ENCODE results near the gene SLC35E2B.

Gene SLC35E2B

GRCh38 chr1:1619917-1620361 lies 72.7 kb downstream of the SLC35E2B start:
- TF ChIP-seq CTCF (conservative IDR thresholded peaks at IDR 0.05; ENCODE audit: low read depth, low read length): peak; percentile 55
- no peak overlapping the region for H3K4me3 ChIP-seq (ENCODE audit: low read depth, low read length)
- no peak for DNase-seq (ENCODE audit: low read depth)

GRCh38 chr1:1618396-1619068 lies 74.1 kb downstream of the SLC35E2B start:
- H3K4me3 ChIP-seq (ENCODE audit: low read depth, low read length): no peak overlapping the region
- DNase-seq (ENCODE audit: low read depth): no peak
- TF ChIP-seq CTCF (conservative IDR thresholded peaks at IDR 0.05; ENCODE audit: low read depth, low read length): no peak

DNA sequence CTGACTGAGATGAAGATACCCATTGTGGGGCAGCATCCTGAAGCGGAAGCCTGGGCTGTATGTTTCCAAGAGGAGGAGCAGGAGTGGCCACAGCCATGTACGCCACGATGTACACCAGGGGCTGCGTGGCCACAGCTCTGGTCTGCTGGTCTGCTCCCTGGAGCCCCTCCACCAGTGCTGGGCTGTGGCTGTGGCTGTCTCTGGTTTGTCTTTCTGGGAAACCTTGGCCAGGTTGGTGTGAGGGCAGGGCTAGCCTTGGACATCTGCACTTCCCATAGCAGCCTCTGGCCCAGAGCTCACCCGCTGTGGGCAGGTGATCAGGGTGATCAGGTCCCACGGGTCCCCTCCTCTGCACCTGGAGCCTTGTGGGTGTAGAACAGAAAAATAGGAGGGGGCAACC lies 74.7 kb downstream of the SLC35E2B start:
- TF ChIP-seq CTCF (conservative IDR thresholded peaks at IDR 0.05; ENCODE audit: low read depth, low read length): no peak
- no peak overlapping the region for H3K4me3 ChIP-seq (ENCODE audit: low read depth, low read length)
- DNase-seq (ENCODE audit: low read depth): no peak

DNA sequence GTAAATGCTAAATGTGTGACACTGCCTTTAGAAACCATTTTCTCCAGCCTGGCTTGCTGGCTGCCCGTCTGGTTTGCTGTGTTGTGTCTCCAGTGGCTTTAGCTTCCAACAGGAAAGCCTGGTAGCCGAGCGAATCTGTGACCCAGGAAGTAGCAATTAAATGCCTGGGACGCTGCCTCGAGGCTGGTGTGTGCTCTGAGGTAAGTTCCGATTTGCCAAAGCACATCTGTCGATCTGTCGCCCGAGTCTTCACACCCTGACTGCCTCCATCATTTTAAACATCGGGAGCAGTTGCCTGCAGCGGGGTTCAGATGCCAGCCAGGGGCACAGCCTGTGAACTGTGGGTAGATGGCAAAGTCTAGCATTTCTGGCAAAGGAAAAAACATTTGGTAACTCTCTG lies 75.1 kb downstream of the SLC35E2B start:
- TF ChIP-seq CTCF (conservative IDR thresholded peaks at IDR 0.05; ENCODE audit: low read depth, low read length): no peak
- no peak for DNase-seq (ENCODE audit: low read depth)
- H3K4me3 ChIP-seq (ENCODE audit: low read depth, low read length): no peak overlapping the region

DNA sequence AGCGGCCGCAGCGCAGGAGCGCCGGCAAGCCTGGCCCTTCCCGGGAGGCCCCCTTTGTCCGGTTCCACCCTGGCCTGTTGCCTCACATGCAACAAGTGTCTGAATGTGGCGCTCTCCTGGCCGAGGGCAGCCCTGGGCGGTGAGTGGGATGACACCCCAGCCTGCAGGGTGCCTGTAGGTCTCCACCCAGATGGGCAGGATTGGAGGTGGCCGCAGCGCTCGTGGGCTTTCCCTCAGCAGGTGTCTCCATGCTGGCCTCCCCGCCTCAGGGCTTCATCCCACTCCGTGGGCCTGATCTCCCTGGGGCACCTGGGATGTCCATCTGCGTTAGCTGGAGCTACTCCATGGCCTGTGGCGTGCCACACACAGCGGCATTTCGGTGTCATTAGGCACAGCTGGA lies 75.8 kb downstream of the SLC35E2B start:
- DNase-seq (ENCODE audit: low read depth): no peak
- H3K4me3 ChIP-seq (ENCODE audit: low read depth, low read length): peak overlapping the region; percentile 99
- no peak for TF ChIP-seq CTCF (conservative IDR thresholded peaks at IDR 0.05; ENCODE audit: low read depth, low read length)

- no peak for DNase-seq (ENCODE audit: low read depth)
- TF ChIP-seq CTCF (conservative IDR thresholded peaks at IDR 0.05; ENCODE audit: low read depth, low read length): no peak
- peak overlapping the region; percentile 99 for H3K4me3 ChIP-seq (ENCODE audit: low read depth, low read length)
Measured at GRCh38 chr1:1616045-1616790, 76.4 kb downstream of the SLC35E2B start.

All from choroid plexus epithelial cell (primary cell).